NCI-H128 (cell line): Measurements from ENCODE around the gene FMR1NB.

Source experiments
- DNase-seq: peaks from one replicate; lab custom pipeline; 2025; ENCODE audit not compliant: unreplicated experiment; lab: John Stamatoyannopoulos, UW

Gene FMR1NB, protein sequence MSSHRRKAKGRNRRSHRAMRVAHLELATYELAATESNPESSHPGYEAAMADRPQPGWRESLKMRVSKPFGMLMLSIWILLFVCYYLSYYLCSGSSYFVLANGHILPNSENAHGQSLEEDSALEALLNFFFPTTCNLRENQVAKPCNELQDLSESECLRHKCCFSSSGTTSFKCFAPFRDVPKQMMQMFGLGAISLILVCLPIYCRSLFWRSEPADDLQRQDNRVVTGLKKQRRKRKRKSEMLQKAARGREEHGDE

DNA sequence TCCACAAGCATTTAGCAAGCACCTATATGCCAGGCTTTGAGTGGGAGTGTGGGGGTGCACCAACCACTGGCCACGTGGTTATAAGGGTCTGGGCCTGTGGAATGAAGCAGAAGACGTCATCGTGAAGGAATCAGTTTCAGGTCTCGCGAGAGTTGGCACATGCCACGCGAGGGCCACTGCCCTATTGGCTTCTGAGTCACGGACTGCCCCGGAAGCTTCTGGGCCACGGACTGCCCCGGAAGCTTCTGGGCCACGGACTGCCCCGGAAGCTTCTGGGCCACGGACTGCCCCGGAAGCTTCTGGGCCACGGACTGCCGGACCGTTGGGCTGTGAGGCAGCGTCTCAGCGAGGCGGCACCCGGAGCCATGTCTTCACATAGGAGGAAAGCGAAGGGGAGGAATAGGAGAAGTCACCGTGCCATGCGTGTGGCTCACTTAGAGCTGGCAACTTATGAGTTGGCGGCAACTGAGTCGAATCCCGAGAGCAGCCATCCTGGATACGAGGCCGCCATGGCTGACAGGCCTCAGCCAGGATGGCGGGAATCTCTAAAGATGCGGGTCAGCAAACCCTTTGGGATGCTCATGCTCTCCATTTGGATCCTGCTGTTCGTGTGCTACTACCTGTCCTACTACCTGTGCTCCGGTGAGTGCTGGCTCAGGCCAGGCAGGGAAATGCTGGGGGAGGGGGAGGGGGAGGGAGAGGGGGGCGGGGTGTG, at the start of gene FMR1NB:
FMR1NB (plus strand) TSS at position 300 of the 715 bp plus-strand sequence; CDS start at position 366, 66 bp downstream.
- DNase-seq: no peak

DNA sequence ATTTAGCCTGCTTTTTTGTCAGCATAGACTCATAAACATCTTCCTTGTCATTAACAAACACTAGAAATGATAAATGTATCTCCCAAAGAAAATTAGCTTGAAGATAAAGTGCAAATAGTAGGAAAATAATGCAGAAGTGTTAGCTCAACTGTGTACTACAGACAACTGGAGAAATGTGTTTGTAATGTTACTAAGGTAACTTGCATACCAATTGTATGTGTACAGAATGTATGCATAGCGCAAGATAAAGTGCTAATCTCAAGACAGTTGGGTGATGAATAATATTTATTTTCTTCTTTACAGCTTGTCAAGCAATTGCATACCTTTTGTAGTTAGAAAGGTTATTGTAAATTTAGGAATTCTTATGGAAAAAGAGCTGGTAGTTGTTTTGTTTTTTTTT, 47.3 kb upstream of the FMR1NB start:
- DNase-seq: no peak

GRCh38 chrX:147935156-147935758, 45.9 kb upstream of the FMR1NB start:
- DNase-seq: no peak

DNA sequence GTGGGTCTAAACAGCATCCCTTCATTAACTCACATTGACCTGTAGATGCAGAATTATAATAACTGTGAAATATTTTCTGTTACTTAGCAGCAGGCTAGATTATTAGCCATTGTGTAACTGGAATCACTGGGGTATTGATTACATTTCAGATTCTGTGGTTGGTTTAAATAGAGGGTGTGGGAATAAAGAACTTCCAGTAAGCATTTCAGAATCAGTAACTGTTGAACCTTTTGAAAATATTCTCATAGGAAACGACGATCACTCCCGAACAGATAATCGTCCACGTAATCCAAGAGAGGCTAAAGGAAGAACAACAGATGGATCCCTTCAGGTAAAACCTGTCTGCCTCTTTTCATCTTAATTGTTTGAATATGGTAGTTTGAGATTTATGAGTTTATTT, 35.9 kb upstream of the FMR1NB start:
- no peak for DNase-seq

DNA sequence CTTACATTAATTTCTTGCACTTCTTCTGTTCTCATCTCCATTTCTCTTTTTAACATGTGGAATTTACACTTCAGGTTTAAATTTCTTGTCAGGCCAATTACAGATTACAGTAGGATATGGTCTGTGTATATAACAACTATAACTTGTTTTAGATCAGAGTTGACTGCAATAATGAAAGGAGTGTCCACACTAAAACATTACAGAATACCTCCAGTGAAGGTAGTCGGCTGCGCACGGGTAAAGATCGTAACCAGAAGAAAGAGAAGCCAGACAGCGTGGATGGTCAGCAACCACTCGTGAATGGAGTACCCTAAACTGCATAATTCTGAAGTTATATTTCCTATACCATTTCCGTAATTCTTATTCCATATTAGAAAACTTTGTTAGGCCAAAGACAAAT, 32.6 kb upstream of the FMR1NB start:
- DNase-seq: no peak

DNA sequence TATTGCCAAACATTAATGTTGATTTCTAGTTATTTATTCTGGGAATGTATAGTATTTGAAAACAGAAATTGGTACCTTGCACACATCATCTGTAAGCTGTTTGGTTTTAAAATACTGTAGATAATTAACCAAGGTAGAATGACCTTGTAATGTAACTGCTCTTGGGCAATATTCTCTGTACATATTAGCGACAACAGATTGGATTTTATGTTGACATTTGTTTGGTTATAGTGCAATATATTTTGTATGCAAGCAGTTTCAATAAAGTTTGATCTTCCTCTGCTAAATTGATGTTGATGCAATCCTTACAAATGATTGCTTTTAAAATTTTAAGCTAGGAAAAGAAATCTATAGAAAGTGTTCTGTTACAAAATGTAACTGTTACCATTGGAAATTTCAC, 30.8 kb upstream of the FMR1NB start:
- no peak for DNase-seq

GRCh38 chrX:147953976-147954375, 27.2 kb upstream of the FMR1NB start:
- no peak for DNase-seq

DNA sequence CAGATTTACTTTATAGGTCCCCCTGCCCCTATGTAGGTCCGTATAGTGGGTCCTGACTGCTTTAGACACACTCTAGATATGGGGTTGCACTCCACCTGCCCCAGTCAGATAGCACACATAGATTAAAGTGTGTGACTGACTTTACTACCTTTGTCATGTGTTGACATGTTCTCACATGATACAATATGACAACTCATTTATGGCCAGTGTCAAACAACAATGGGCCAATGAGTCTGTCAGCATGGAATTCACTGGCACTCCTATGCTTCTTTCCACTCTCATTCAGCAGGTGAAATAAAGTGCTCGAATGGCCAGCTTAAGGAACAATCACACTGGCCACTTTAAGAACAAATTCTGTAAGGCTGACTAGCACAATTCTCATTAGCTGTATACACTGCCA, 23.8 kb upstream of the FMR1NB start:
- no peak for DNase-seq

GRCh38 chrX:147958291-147958690, 22.8 kb upstream of the FMR1NB start:
- no peak for DNase-seq

DNA sequence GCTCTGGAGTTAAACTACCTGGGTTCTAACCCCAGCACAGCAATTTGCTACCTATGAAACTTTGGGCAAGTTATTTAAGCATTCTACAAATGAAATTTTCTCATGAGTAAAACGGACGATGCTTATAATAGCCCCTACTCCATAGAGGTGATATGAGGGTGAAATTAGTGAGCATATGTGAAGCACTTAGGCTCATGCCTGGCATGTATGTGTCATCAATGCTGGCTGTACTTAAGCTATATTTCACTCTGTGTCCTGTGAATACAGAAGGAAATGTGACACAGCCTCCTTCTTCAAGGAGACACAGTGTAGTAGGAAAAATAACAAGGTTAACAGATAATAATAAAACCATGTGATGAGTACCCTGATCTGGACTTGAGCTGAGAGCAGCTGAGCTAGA, 20.4 kb upstream of the FMR1NB start:
- DNase-seq: no peak

- no peak for DNase-seq
Measured at GRCh38 chrX:147962476-147962875, 18.7 kb upstream of the FMR1NB start.

- DNase-seq: no peak
Measured at GRCh38 chrX:147978931-147979330, 2.2 kb upstream of the FMR1NB start.

DNA sequence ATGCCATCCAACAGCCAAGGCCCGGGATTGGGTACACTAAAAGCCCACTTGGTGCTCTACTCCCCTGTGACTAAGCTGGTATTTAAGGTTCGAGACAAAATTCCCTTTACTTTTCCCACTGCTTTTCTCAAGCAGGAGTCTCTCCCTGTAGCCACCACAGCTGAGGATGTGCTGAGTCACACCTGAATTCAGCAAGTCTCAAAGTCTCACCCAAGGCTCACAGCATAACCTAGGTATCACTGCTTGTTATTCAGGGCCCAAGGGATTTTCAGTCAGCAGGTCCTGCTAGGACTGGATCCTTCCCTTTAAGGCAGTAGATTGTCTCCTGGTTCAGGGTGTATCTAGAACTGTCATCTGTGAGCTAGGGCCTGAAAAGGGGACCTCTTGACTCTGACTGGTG, 39.2 kb downstream of the FMR1NB start:
- DNase-seq: no peak

DNA sequence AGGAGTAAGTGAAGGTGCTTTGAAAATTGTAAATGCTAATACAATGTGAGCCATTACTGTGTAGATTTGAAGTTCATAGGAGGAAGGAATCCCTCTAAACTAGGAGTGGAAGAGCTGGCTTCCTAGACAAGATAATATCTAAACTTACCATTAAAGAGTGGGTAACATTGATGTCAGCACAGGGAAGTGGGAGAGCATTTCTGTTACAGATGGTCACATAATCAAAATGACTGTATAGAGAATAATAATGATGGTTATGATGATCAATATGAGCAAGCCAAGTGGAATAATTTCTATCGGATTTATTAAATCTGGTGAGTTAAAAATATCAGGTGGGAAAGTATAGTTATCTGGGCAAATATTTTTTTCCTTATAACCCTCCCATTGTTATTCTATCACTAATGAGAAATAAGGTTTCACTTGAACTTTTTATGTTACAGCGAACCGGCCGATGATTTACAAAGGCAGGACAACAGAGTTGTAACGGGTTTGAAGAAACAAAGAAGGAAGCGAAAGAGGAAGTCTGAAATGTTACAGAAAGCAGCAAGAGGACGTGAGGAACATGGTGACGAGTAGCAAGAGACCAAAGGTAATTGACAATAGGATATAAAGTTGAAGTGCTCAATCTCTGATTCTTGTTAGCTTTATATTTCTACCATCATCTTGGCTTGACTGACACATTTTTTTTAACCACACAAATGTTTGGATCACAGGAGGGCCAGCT, 43.5 kb downstream of the FMR1NB start:
- DNase-seq: no peak

- no peak for DNase-seq
Measured at GRCh38 chrX:148035380-148035779, 54.2 kb downstream of the FMR1NB start.

DNA sequence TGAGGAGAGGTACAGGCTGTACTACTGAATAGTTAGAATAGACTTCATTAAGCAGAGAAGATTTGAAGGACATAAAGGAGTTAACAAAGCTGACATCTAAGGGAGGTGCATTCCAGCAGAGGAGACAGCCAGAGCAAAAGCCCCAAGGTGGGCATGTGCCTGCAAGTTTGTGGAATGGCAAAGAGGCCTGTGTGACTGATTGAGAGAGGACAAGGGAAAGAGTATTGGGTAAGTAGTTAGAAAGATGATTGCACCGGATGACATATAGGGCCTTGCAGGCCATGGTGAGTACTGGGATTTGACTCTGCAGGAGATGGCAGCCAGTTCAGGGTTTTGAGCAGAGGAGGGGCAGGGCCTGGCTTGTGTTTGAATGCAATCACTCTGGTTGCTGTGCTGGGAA, 55.9 kb downstream of the FMR1NB start:
- DNase-seq: no peak

DNA sequence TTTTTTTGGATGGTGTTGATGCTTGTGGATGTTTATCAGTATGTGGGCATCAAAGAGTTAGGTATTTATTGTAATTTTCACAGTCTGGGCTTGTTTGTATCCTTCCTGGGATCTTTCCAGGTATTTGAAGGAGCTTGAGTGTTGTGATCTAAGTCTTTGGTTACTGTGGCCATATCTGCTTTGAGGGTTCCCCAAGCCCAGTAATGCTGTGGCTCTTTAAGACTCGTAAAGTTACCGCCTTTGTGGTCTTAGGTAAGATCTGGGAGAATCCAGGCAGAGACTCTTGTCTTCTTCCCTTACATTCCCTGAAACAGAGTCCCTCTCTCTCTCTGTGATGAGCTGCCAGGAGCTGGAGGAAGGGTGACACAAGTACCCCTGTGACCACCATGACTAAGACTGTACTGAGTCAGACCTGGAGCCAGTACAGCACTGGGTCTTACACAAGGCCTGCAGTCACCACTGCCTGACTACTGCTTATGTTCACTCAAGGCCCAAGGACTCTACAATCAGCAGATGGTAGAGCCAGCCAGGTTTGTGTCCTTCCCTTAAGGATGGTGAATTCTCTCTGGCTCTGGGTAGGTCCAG, 62.2 kb downstream of the FMR1NB start:
- no peak for DNase-seq

- DNase-seq: no peak
Measured at GRCh38 chrX:148047200-148047599, 66.1 kb downstream of the FMR1NB start.

DNA sequence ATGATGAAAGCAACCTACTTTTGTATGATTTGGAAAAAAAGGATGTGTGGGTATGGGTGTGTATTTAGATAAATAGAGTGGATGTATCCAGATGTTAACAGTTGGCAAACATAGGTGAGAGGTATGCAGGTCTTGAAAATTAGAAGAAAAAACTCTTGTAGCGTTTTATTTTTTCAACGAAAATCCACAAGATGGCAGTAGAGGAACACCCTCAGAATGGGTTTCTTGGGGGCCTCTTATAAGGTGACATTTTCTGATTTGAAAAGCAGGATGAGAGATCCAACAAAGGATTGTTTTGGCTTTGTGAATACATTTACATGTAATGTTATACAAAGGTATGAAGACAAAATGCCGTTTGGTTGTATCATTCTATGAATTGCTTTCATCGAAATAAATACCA, 68.3 kb downstream of the FMR1NB start:
- no peak for DNase-seq

DNA sequence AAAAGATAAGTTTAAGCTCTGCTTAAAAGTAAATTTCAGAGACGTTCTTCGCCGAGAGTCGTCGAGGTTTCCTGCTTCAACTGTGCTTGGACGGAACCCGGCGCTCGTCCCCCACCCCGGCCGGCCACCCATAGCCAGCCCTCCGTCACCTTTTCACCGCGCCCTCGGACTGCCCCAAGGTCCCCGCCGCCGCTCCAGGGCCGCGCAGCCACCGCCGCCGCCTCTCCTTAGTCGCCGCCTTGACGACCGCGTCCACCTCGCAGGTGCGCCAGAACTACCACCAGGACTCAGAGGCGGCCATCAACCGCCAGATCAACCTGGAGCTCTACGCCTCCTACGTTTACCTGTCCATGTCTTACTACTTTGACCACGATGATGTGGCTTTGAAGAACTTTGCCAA, 70.8 kb downstream of the FMR1NB start:
- no peak for DNase-seq

DNA sequence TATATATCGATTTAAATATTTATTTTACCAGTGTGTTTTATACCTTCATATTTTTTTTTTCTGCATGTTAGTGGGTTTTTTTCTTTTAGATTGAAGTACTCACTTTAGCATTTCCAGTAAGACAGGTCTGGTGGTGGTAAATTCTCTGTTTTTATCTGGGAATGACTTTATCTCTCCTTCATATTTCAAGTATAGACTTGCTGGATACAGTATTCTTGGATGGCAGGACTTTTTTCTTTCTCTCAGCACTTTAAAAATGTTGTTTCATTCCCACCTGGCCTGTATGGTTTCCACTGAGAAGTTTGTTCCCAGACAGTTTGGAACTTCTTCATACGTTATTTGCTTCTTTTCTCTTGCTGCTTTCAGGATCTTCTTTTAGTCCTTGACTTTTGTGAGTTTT, 86.1 kb downstream of the FMR1NB start:
- DNase-seq: no peak
